Inferior parietal cortex (tissue), 1 donor: ENCODE data around the gene SLN.

Experiments used
- DNase-seq: peaks from one replicate; pipeline ENCODE4 v3.0.0-alpha.2; 2016; ENCODE audit errors: extremely low spot score

Gene SLN

GRCh38 chr11:107683807-107684206 is 28.0 kb downstream of the SLN start:
- no peak for DNase-seq

- no peak for DNase-seq
These were observed 28.8 kb downstream of the SLN start for GRCh38 chr11:107683061-107683460.

- no peak for DNase-seq
These were observed 29.3 kb downstream of the SLN start for GRCh38 chr11:107682572-107682971.

GRCh38 chr11:107682171-107682570 is 29.7 kb downstream of the SLN start:
- DNase-seq: no peak

- DNase-seq: no peak
These were observed 32.4 kb downstream of the SLN start for GRCh38 chr11:107679255-107680024.

- DNase-seq: no peak
These were observed 33.3 kb downstream of the SLN start for GRCh38 chr11:107678632-107678971.

- DNase-seq: peak; percentile 31
These were observed 33.8 kb downstream of the SLN start for GRCh38 chr11:107677924-107678631.

- DNase-seq: no peak
These were observed 35.4 kb downstream of the SLN start for GRCh38 chr11:107676336-107677057.

GRCh38 chr11:107675902-107676301 is 36.0 kb downstream of the SLN start:
- DNase-seq: no peak

GRCh38 chr11:107669893-107670601 is 41.8 kb downstream of the SLN start:
- no peak for DNase-seq

- DNase-seq: no peak
These were observed 42.6 kb downstream of the SLN start for GRCh38 chr11:107669191-107669740.

- DNase-seq: no peak
These were observed 44.8 kb downstream of the SLN start for GRCh38 chr11:107666911-107667613.

- no peak for DNase-seq
These were observed 46.8 kb downstream of the SLN start for GRCh38 chr11:107665018-107665417.

GRCh38 chr11:107661656-107662055 is 50.2 kb downstream of the SLN start:
- DNase-seq: no peak

GRCh38 chr11:107660066-107660465 is 51.8 kb downstream of the SLN start:
- DNase-seq: no peak

- no peak for DNase-seq
These were observed 52.5 kb downstream of the SLN start for GRCh38 chr11:107659310-107659709.
